ENCODE measurements around the gene TRIM71.
"Not testable (repeated sequence)": the region's sequence is repeated elsewhere in the genome, so short reads cannot be mapped to it uniquely, and the experiment has no call there.

Gene TRIM71

GRCh38 chr3:32939531-32940284 lies 121.9 kb downstream of the TRIM71 start:
- not testable (repeated sequence) for DNase-seq (ENCODE audit: low spot score)

DNA sequence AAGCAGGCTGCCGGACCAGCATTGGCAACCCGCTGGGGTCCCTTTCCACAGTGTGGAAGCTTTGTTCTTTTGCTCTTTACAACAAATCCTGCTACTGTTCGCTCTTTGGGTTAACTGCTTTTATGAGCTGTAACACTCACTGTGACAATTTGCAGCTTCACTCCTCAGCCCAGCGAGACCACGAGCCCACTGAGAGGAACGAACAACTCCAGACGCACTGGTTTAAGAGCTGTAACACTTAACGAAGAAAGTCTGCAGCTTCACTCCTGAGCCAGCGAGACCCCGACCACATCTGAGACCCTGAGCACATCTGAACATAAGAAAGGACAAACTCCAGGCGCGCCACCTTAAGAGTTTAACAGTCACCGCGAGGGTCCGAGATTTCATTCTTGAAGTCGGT lies 122.9 kb downstream of the TRIM71 start:
- DNase-seq (ENCODE audit: low spot score): no peak

DNA sequence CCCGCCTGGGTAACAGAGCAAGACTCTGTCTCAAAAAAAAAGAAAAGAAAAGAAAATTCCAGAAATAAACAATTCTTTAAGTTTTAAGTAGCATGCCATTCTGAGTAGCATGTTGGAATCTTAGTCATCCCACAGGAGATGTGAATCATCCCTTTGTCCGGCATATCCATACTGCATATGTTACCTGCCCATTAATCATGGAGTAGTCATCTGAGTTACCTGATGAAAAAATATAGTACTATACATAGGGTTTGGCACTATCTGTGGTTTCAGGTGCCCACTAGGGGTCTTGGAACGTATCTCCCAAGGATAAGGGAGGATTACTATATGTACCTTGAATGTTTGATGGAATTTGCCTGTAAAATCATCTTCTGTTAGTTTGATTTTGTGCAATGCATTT lies 127.3 kb downstream of the TRIM71 start:
- DNase-seq (ENCODE audit: low spot score): no peak

DNA sequence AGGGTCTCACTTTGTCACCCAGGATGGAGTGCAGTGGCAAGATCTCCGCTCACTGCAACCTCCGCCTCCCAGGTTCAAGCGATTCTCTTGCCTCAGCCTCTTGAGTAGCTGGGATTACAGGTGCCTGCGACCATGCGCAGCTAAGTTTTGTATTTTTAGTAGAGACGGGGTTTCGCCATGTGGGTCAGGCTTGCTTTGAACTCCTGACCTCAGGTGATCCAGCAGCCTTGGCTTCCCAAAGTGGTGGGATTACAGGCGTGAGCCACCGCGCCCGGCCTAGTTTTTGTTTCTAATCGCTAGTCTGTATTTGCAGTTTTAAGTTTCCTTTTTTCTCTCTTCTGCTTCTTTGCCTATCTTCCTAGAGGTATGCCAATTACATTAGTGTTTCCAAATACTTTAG lies 127.8 kb downstream of the TRIM71 start:
- DNase-seq (ENCODE audit: low spot score): not testable (repeated sequence)

DNA sequence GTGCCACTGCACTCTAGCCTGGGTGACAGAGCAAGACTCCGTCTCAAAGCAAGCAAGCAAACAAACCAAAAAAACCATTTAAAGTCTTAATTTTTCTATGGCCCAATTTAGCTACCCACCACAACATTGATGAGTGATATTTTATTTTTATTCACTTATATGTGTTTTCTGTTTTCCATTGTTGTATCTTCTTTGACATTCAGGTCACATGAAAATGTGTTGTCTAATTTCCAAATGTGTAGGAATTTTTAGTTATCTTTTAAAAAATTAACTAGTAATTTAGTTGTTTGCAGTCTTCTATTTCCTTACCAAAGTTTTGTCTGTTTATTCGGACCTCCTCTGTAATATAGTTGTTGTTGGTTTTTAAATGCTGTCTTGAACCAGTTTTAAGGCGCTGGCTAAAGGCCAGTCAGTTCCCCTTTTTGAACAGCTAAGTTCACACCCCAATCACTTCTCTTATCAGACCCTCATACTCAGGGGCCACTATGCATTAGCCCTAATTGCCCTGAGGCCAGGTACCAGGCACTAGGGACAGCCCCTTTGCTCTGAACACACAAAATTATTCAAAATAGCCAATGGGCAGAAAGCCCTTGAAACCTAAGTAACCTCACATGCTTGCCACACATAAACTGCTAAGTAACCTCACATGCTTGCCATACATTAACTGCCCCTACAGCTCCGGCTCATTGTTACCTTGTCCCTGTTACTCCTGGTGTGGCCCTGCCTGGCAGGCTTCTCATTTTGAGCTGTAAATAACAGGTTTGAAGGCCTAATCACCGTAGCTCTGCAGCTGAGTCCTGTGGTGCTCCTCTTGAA lies 129.4 kb downstream of the TRIM71 start:
- no peak for DNase-seq (ENCODE audit: low spot score)
